Myocyte (in vitro differentiated cells): ENCODE data around the gene COL4A6. TPM values are rescaled to one million over a fixed set of nuclear protein-coding genes. Genes with fewer than 3 reads are reported as not detected.

Experiments used
- total RNA-seq: library from RNA; depleted of rRNA; stranded (reverse); fragments of >200 nt; gene quantifications from 2 replicates; pipeline ENCODE4 v1.2.3, GENCODE V29; 2014

The COL4A6 gene
- total RNA-seq, 1 donor from 2014 or later, result 0.27 TPM

Other genes with a start within 250 kb of the COL4A6 start
- gene COL4A5, start 1.4 kb upstream of the COL4A6 start, total RNA-seq, result 40.0 and 72.2 TPM in 2 replicates